Choroid plexus epithelial cell (primary cell): Measurements from ENCODE around the gene SAMD4A.
"Not testable (repeated sequence)": the region's sequence is repeated elsewhere in the genome, so short reads cannot be mapped to it uniquely, and the experiment has no call there.

Source experiments
- DNase-seq: peaks from one replicate; pipeline ENCODE4 v3.0.0-alpha.2; 2010; ENCODE audit warnings: low read depth
- H3K4me3 ChIP-seq: 2 replicates; pipeline ENCODE4 v1.5.1; 2011; ENCODE audit warnings: low read depth, mild to moderate bottlenecking, control low read depth, low read length, moderate library complexity
- TF ChIP-seq, protein P1 (sequence below): conservative IDR thresholded peaks from 2 replicates; pipeline ENCODE4 v1.5.1; 2011; ENCODE audit warnings: low read depth, mild to moderate bottlenecking, control low read depth, inconsistent platforms, low read length, moderate library complexity

SAMD4A gene

DNA sequence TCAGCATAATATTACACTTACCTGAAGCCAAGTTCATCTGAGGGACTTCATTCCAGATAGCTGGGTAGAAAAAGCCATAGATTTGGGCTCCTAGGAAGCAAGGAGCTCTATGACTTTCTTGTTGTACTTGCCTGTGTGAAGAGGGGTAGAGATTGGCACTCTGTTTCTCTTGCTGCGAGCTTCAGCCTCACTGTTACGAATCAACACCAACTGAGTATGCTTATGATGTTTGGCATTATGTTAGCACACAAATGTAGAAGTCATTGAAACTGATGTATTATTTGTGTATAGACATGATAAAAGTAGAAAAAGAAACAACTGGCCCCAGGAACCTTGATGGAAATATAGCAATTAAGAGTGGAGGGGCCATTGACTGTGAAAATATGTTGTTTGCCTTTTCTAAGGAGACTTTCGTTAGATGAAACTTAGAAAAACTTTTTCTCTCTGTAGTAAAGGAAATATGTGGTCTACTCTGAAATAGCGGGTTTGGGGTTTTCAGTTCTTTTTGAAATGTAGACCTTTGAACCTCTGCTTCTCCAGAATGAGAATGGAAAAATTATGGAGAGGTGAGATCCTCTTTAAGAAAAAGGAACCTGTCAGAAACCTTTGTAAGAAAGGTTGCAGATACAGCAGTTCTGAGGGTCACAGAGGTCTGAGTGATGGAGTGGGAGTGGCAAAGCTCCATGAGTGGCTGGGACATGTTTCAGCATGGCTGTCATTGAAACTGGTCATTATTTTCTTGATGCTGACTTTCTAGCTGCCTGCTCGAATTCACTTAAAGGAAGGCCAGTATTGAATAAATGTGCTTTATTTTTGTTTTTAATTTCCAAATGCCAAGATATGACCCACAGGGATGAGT is 175.8 kb downstream of the SAMD4A start:
- TF ChIP-seq, protein P1, sequence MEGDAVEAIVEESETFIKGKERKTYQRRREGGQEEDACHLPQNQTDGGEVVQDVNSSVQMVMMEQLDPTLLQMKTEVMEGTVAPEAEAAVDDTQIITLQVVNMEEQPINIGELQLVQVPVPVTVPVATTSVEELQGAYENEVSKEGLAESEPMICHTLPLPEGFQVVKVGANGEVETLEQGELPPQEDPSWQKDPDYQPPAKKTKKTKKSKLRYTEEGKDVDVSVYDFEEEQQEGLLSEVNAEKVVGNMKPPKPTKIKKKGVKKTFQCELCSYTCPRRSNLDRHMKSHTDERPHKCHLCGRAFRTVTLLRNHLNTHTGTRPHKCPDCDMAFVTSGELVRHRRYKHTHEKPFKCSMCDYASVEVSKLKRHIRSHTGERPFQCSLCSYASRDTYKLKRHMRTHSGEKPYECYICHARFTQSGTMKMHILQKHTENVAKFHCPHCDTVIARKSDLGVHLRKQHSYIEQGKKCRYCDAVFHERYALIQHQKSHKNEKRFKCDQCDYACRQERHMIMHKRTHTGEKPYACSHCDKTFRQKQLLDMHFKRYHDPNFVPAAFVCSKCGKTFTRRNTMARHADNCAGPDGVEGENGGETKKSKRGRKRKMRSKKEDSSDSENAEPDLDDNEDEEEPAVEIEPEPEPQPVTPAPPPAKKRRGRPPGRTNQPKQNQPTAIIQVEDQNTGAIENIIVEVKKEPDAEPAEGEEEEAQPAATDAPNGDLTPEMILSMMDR: no peak
- DNase-seq: no peak
- no peak overlapping the region for H3K4me3 ChIP-seq

DNA sequence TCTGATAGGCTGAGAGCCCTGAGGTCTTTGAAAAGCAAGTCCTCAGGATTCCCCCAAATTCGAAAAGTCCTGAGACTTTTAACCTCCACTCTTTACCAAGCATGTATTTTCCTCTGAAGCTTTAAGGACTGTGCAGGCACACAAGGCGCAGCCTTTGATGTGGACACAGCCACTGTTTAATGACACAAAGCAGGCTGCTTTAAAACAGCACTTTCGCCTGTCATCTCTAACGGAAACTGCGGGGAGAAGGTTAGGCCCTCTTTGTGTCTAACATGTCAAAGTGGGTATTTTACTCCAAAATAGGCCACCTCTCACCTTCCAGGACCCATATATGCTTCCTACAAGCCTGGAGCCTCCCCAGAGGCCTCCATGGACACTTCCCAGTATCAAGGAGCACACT is 176.5 kb downstream of the SAMD4A start:
- no peak for DNase-seq
- H3K4me3 ChIP-seq: no peak overlapping the region
- TF ChIP-seq, protein P1: no peak

DNA sequence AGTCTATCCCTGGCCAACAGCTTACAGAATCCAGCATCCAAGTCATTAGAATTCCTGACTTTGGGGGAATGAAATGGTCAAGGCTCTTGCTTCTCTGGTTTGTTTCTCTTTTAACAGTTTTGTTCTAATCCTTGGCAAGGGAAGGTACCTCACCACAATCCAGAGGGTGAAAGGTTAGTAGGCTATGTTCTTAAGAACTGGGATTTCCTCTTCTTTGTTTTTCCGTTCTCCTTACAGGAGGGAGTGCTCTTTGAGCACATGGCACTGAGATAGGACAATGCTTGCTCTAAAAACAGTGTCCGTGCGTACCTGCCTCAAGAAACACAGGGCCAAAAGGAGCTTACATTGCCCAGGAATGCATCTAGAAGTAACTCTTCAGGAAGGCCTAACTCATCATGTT is 179.1 kb downstream of the SAMD4A start:
- DNase-seq: peak; percentile 36
- TF ChIP-seq, protein P1: no peak
- H3K4me3 ChIP-seq: no peak overlapping the region

DNA sequence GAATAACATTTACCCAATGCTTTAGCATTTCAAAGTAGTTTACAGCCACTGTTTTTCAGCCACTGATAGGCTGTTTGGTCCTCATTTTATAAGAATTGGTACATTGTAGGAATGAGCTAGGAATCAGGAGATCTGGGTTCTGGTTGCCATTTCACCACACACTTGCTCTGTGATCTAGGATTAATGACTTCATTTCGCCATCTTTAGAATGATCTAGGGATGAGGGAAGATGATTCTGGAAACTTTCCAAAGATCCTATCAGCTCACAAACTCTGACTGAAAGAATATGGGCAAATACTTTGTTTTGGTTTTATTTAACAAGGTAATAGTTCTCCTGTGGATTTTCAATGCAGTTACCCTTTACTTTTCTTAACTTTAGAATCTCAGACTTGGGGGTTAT is 180.7 kb downstream of the SAMD4A start:
- H3K4me3 ChIP-seq: no peak overlapping the region
- no peak for DNase-seq
- TF ChIP-seq, protein P1: no peak

DNA sequence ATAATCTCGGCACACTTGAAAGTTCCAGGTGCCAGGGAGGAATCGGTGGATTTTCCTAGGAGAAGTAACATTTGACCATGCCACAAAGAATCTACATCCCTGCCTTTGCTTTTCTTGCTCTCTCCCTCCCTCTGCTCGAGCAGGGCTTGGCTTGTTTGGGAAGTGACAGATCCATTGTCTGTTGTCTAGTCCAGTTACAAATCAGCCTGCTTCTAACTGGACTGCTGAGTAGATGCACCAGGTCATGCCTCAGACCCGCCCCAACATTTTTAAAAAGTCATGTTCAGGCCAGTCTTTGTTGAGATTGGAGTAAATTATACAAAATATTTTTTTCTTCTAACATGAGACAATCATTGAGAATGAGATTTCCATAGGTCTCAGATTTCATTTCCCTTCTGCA is 182.3 kb downstream of the SAMD4A start:
- no peak for DNase-seq
- no peak overlapping the region for H3K4me3 ChIP-seq
- TF ChIP-seq, protein P1: no peak

DNA sequence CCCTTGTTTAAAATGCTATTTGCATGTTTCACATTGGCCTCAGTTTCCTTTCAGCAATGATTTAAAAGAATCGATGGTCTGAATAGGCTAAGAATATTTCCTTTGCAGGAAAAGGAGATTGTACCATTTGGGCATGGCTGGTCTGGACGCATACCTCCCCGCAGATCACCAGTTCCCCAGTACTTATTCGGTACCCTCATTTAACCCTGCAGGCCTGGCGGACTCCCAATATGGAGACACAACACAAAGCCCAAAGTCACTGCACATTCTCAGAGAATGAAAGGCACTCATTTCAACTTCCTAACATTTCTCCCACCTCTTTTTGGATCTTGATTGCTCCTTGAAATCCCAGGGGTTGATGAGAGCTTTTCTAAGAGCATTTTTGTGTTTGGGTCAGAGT is 182.8 kb downstream of the SAMD4A start:
- TF ChIP-seq, protein P1: no peak
- DNase-seq: no peak
- H3K4me3 ChIP-seq: no peak overlapping the region

DNA sequence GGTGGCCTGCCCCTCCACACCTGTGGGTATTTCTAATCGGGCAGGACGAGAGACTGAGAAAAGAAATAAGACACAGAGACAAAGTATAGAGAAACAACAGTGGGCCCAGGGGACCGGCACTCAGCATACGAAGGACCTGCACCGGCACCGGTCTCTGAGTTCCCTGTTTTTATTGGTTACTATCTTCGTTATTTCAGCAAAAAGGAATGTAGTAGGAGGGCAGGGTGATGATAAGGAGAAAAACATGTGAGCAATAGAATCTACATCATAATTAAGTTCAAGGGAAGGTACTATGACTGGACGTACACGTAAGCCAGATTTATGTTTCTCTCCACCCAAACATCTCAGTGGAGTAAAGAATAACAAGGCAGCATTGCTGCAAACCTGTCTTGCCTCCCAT is 185.7 kb downstream of the SAMD4A start:
- peak; percentile 20 for DNase-seq
- not testable (repeated sequence) for H3K4me3 ChIP-seq

DNA sequence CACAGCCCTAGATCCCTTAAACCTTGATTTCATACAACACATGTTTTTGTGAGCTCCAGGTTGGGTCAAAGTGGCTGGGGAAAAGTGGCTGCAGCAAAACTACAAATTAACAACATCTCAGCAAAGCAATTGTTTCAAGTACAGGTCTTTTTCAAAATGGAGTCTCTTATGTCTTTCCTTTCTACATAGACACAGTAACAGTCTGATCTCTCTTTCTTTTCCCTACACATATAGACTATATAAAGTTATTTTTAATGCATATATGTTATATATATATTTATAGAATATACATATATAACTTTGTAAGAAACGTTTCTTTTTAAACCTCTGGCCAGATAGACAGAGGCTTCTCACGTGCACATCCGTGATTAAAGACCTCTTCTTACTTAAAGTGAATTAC is 186.5 kb downstream of the SAMD4A start:
- H3K4me3 ChIP-seq, DNase-seq: not testable (repeated sequence)
